HTR-8/SVneo (cell line): ENCODE results near the gene EPHA6.

Experiments
- DNase-seq: peaks from one replicate; pipeline ENCODE4 v3.0.0; 2011; ENCODE audit warnings: low spot score, mixed read lengths; ENCODE audit not compliant: insufficient read length
- FAIRE-seq: peaks from 2 replicates; lab custom pipeline; 2011; peaks lifted over from hg19 to GRCh38; lab: Jason Lieb, UNC

The EPHA6 gene

GRCh38 chr3:97125902-97126499, 311.6 kb downstream of the EPHA6 start:
- FAIRE-seq (no peak), DNase-seq (no peak)

- FAIRE-seq = no peak
- DNase-seq = peak; percentile 3
Measured at GRCh38 chr3:97131476-97131875, 317.1 kb downstream of the EPHA6 start.

GRCh38 chr3:97138914-97139541, 324.6 kb downstream of the EPHA6 start:
- FAIRE-seq (no peak), DNase-seq (no peak)

- no peak for FAIRE-seq
- DNase-seq = no peak
Measured at GRCh38 chr3:97148931-97149330, 334.5 kb downstream of the EPHA6 start.

GRCh38 chr3:97161169-97161568, 346.8 kb downstream of the EPHA6 start:
- DNase-seq (no peak), FAIRE-seq (no peak)

GRCh38 chr3:97177242-97177641, 362.8 kb downstream of the EPHA6 start:
- DNase-seq (no peak), FAIRE-seq (no peak)

GRCh38 chr3:97181704-97182103, 367.3 kb downstream of the EPHA6 start:
- DNase-seq = no peak
- FAIRE-seq = no peak

- no peak for FAIRE-seq
- DNase-seq = no peak
Measured at GRCh38 chr3:97187771-97188170, 373.4 kb downstream of the EPHA6 start.

GRCh38 chr3:97189835-97190234, 375.4 kb downstream of the EPHA6 start:
- FAIRE-seq (no peak), DNase-seq (no peak)

- DNase-seq (no peak), FAIRE-seq (no peak)
Measured at GRCh38 chr3:97197083-97197482, 382.7 kb downstream of the EPHA6 start.

- no peak for DNase-seq
- FAIRE-seq = no peak
Measured at GRCh38 chr3:97197830-97198229, 383.4 kb downstream of the EPHA6 start.

GRCh38 chr3:97200387-97200786, 386.0 kb downstream of the EPHA6 start:
- no peak for FAIRE-seq
- DNase-seq = no peak

- FAIRE-seq (no peak), DNase-seq (no peak)
Measured at GRCh38 chr3:97201814-97202213, 387.4 kb downstream of the EPHA6 start.

- no peak for DNase-seq
- no peak for FAIRE-seq
Measured at GRCh38 chr3:97228966-97229365, 414.6 kb downstream of the EPHA6 start.

GRCh38 chr3:97230486-97230885, 416.1 kb downstream of the EPHA6 start:
- FAIRE-seq = no peak
- DNase-seq = no peak

GRCh38 chr3:97232393-97233034, 418.1 kb downstream of the EPHA6 start:
- FAIRE-seq (no peak), DNase-seq (no peak)

GRCh38 chr3:97235179-97235578, 420.8 kb downstream of the EPHA6 start:
- FAIRE-seq = no peak
- no peak for DNase-seq

GRCh38 chr3:97235611-97236315, 421.4 kb downstream of the EPHA6 start:
- DNase-seq = no peak
- FAIRE-seq = no peak

GRCh38 chr3:97241417-97241816, 427.0 kb downstream of the EPHA6 start:
- no peak for DNase-seq
- FAIRE-seq = no peak

GRCh38 chr3:97245201-97245910, 431.0 kb downstream of the EPHA6 start:
- DNase-seq (no peak), FAIRE-seq (no peak)

GRCh38 chr3:97256060-97256459, 441.7 kb downstream of the EPHA6 start:
- DNase-seq (no peak), FAIRE-seq (no peak)
